ELF-1 (cell line): ENCODE measurements around the gene FGFR3.
A peak's percentile ranks its signal among the peaks of the same experiment; 100 is the strongest.

Source experiments
- DNase-seq: peaks from one replicate; pipeline ENCODE4 v3.0.0-alpha.2; 2016; ENCODE audit warnings: low read depth, low spot score

FGFR3 gene

DNA sequence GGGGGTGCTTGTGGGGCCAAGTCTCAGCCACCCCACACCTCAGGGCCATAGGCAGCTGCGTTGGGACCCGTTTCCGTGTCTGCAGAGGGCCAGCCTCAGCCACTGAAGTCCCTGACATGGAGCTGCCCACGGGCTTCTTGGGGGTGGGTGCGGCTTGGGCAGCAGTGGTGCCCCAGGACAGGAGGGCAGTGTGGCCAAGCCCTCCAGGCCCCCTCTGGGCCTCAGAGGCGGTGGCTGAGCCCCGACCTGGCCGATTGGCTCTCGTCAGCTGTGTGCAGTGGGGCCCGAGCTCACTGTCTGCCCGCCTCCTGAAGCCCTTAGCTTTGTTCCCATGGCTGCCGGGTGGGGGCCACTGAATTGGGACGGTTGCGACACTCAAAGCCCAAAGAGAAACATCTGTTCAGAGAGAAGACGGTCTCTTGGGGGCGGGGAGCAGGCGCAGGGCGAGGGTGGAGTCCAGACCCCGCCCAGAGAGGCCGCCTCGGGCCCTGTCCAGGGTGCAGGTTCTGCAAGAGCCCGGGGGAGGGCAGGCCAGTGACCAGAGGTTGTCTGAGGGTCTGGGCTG, 9.1 kb downstream of the FGFR3 start:
- peak; percentile 61 for DNase-seq

DNA sequence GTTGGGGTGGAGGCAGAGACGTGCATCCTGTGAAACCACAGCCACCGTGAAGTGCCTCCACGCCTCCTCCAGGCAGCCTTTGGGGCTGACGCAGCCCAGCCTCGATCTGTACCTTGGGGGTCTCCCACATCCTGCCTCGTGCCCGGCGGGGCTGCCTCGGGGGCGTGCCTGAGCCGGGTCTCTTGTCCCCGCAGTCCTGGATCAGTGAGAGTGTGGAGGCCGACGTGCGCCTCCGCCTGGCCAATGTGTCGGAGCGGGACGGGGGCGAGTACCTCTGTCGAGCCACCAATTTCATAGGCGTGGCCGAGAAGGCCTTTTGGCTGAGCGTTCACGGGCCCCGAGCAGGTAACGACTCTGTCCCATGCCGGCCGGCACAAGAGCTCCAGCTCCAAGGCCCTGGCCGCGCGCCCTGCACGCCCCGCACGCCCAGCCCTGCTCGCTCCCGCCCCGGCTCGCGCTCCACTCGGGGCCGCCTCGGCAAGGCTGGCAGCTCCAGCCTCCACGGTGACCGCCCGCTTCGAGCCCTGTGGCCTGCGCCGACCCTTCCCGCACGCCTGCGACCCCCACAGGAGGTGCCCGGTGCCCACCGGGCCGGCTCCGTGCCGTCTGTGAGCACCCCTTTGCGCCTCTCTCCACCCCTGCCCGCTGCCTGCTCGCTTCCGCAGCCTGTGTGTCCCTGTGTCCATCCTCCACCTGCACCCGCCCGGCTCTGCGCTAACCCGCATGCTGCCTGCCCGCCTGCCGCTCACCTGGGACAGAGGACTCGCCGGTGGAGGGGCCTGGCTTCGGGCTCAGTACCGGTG, 9.8 kb downstream of the FGFR3 start:
- no peak for DNase-seq

GRCh38 chr4:1803523-1804423, 10.7 kb downstream of the FGFR3 start:
- DNase-seq, result no peak

- no peak for DNase-seq
Observed at GRCh38 chr4:1804638-1805492, 11.8 kb downstream of the FGFR3 start.

- DNase-seq, result peak; percentile 4
Observed at GRCh38 chr4:1805493-1806222, 12.6 kb downstream of the FGFR3 start.

- DNase-seq, result peak; percentile 3
Observed at GRCh38 chr4:1806223-1806564, 13.1 kb downstream of the FGFR3 start.

GRCh38 chr4:1806596-1807331, 13.7 kb downstream of the FGFR3 start:
- no peak for DNase-seq

DNA sequence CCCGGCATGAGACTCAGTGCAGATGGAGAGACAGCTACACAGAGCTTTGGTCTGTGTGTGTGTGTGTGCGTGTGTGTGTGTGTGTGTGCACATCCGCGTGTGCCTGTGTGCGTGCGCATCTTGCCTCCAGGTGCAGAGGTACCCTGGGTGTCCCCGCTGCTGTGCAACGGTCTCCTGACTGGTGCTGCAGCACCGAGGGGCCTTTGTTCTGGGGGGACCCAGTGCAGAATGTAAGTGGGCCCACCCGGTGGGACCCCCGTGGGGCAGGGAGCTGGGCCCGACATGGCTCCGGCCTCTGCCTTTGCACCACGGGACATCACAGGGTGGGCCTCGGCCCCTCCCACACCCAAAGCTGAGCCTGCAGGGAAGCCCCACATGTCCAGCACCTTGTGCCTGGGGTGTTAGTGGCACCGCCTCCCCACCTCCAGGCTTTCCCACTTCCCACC, 14.3 kb downstream of the FGFR3 start:
- DNase-seq, result no peak

DNA sequence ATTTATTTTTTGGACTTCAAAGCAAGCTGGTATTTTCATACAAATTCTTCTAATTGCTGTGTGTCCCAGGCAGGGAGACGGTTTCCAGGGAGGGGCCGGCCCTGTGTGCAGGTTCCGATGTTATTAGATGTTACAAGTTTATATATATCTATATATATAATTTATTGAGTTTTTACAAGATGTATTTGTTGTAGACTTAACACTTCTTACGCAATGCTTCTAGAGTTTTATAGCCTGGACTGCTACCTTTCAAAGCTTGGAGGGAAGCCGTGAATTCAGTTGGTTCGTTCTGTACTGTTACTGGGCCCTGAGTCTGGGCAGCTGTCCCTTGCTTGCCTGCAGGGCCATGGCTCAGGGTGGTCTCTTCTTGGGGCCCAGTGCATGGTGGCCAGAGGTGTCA, 15.3 kb downstream of the FGFR3 start:
- DNase-seq, result no peak

GRCh38 chr4:1808851-1809753, 16.0 kb downstream of the FGFR3 start:
- no peak for DNase-seq

GRCh38 chr4:1809754-1810502, 16.8 kb downstream of the FGFR3 start:
- peak; percentile 97 for DNase-seq

DNA sequence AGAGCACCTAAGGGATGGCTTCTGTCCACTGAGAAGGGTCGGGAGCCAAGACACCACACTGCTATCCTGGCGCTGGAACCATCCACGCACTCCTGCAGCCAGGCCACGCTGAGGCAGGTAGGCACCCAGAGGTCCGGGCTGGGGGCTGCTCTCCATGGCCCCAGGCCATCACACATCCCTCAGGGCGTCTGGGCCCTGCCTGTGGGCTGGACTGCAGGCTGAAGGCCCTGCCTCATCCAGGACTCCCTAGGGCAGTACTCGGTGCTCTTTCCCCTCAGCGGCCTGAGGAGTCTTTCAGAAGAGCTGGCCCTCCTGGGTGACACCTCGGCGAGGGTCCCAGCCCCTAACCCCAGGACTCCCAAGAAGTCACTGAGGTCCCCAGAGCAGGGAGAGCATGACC, 17.7 kb downstream of the FGFR3 start:
- no peak for DNase-seq

DNA sequence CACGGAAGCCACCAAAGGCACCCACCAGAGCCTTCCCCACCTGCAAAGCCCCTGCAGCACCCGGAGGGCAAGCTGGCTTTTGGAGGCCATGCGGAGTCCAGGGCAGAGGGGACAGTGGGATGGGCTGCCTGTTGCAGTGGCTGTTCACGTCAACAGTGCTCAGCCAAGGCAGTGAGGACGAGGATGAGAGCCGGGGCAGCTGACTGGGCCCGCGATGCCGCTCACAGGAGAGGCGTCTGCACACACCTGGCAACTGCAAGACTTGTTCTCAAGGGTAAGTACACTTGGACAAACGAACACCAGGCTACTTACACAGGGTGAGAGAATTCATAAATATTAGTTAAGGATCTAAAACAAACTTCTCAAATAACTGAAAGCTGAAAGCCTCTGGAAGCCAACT, 19.6 kb downstream of the FGFR3 start:
- DNase-seq, result no peak

GRCh38 chr4:1813231-1813630, 20.1 kb downstream of the FGFR3 start:
- no peak for DNase-seq

DNA sequence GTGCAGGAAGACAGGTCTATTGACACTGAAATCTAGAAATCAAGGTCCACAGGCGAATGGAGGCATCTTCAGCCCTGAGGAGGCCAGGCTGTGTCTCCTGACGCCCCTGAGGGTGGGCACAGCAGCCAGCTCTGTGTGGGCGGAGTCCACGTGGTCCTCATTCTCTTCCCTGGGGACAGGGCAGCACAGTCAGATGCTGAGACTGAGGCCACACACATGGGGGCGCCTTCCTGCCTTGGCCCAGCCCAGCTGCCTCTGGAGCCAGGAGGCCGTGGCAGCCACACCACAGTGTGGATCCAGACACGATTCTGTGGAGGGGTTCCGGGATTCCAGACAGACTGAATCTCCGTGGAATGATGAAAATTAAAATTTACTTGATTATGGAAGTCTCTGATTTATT, 20.8 kb downstream of the FGFR3 start:
- no peak for DNase-seq

DNA sequence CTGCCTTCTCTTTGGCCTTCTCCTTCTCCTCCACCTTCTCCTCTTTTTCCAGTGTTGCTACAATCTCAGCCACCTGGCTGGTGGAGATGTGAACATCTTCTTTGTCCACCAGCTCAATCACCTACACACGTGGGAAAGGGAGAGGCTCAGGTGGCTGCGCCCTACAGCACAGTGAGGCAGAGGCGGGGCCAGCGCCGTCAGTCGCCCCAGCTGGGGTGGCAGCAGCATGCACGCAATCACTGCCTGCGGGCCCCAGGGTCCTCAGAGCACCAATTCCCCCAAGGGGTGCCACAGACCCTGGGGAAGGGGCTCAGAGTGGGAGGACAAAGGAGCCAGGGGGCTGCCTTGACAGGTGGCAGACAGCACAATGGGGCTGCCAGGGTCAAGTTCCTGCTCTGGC, 21.4 kb downstream of the FGFR3 start:
- DNase-seq, result no peak

GRCh38 chr4:1815096-1815996, 22.3 kb downstream of the FGFR3 start:
- no peak for DNase-seq
